Epithelial cell of prostate (primary cell): ENCODE measurements around the gene CORO1C.
"Not testable (repeated sequence)": the region's sequence is repeated elsewhere in the genome, so short reads cannot be mapped to it uniquely, and the experiment has no call there.

Experiments
- DNase-seq: peaks from one replicate; pipeline ENCODE4 v3.0.0-alpha.2; 2011; ENCODE audit warnings: low read depth, low spot score
- H3K27ac ChIP-seq: fragments of 450-650 bp; 2 replicates; pipeline ENCODE4 v1.5.1; 2017; ENCODE audit warnings: mild to moderate bottlenecking

CORO1C gene

DNA sequence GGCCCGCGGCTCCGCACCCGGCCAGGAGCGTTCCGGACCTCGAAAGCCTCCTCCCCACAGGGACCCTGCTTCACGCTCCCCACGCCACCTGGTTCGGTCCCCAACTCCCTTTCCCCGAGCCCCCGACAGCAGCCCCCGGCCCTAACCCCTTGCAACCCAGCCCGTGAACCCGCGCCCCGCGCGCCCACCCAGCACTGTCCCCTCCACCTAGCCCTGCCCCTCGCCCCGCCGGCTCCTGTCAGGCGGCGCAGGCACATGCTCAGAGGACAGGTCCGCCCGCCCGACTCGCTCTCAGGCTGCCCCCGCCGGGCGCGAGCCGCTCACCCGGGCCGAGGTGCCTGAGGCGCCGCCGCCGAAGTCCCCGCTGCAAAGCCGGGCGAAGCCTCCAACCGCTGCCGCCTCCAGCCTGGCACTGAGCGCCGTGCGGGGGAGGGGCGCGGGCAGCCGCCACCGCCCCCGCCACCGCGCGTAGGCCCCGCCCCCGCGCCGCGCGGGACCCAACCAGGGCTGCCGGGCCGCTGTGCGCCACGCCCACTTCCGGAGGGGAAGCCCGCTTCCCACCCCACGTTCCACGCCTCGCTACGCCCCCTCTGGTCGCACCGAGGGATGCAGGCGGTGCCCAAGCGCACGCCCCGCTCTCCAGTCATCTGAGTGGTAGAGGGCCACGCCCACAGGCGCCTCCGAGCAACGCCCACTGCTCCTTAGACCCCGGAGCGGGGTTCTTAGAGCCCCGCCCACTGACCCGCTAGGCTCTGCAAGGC is at the start of gene CORO1C:
CORO1C (minus strand) TSS at position 414 of the 761 bp plus-strand sequence. CDS start 30,200 bp downstream, outside the sequence.
- peak within 1 kb of the TSS; percentile 97 for H3K27ac ChIP-seq
- DNase-seq: no peak

GRCh38 chr12:108779998-108780688 is 48.8 kb upstream of the CORO1C start:
- no peak for DNase-seq

DNA sequence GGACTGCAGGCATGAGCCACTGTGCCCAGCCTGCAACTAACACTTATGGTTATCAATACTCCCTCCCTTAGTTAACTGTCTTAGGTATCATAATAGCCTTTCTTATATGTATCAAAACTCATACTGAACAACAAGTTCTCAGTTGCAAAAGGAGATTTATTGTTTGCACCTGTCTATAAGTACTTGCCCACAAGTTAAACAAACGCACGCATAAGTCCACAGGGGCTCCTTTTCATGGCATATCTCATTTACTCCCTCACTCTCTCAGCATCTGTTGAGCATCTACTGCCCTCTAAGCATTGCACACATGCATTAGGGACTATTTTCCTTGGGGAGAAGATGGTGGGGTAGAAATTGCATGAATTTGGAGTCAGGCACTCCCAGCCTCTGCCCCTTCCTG is 46.7 kb upstream of the CORO1C start:
- H3K27ac ChIP-seq: no peak overlapping the region
- DNase-seq: no peak

More at GRCh38 chr12:108779998-108780688, 48.8 kb upstream of the CORO1C start:
- no peak overlapping the region for H3K27ac ChIP-seq

- no peak for DNase-seq
- no peak overlapping the region for H3K27ac ChIP-seq
Observed at GRCh38 chr12:108777156-108777555, 45.8 kb upstream of the CORO1C start.

DNA sequence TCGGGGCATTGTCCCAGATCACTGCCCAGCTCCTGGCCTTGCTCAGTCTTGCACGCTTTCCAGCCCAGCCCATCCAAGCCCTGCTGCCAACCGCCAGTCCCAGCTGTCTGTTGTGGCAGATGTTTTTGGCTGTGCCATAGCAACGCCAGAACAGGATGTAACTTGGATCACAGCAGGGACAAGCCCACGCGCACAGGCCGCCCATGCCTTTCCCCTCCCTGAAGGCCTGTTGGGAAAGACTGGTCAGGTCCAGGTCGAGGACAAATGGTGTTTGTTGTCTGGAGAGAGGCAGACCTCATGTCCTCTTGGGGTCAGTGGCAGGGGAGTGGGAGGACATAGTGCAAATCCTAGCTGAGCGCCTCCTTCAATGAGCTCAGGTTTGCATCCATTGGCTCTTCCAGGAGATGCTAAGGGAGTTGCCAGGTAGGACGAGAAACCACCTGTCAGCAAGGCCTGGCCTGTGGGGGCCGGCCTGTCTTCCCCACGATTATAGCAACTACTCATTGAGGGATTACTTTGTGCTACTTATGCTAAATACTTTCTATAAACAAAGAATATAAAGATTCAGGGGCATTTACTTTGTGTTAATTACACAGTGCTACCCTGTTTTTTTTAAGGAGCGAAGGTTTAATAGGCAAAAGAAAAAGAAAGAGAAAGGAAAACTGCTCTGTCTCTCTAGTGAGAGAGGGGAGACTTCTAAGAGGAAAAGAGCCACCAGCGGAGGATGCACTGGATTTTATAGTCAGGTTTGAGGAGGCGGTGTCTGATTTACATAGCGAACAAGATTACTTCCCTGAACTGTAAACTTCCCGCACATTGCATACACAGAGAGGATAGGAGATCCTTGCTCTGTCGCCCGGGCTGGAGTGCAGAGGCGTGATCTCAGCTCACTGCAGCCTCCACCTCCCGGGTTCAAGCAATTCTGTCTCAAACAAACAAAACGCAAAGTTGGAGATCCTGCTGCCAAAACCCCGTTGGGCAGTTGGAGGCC is 42.8 kb upstream of the CORO1C start:
- peak; percentile 50 for DNase-seq
- H3K27ac ChIP-seq: no peak overlapping the region

- no peak for DNase-seq
- H3K27ac ChIP-seq: no peak overlapping the region
Observed at GRCh38 chr12:108772891-108773797, 41.8 kb upstream of the CORO1C start.

GRCh38 chr12:108772247-108772646 is 40.9 kb upstream of the CORO1C start:
- DNase-seq: no peak
- H3K27ac ChIP-seq: no peak overlapping the region

DNA sequence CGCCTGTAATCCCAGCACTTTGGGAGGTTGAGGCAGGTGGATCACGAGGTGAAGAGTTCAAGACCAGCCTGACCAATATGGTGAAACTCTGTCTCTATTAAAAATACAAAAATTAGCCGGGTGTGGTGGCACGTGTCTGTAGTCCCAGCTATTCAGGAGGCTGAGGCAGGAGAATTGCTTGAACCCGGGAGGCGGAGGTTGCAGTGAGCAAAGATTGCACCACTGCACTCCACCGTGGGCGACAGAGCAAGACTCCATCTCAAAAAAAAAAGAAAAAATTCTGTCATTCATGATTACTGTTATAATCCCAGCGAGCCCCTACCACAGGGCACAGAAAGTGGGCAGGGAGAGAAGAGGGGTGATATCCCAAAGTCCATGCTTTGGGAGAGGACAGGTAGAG is 40.5 kb upstream of the CORO1C start:
- DNase-seq, H3K27ac ChIP-seq: not testable (repeated sequence)

- no peak overlapping the region for H3K27ac ChIP-seq
- DNase-seq: no peak
Observed at GRCh38 chr12:108770963-108771362, 39.6 kb upstream of the CORO1C start.

GRCh38 chr12:108770269-108770829 is 39.0 kb upstream of the CORO1C start:
- H3K27ac ChIP-seq: no peak overlapping the region
- no peak for DNase-seq

- DNase-seq: no peak
- no peak overlapping the region for H3K27ac ChIP-seq
Observed at GRCh38 chr12:108768591-108769500, 37.5 kb upstream of the CORO1C start.

DNA sequence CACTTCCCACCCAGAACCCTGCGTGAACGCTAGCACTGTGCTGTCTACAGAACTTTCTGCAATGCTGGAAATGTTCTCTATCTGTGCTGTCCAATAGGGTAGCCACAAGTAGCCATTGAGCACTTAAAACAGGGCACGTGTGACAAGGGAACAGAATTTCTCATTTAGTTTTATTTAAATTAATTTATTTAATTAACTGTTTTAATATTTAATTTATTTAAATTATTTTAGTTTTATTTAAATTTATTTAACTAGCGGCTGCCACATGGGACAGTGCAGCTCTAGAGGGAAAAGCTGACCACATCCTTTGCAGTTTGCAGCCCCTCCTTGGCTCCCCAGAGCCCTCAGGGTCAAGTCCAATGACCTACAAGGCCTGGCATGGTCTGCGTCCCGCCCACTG is 35.0 kb upstream of the CORO1C start:
- no peak overlapping the region for H3K27ac ChIP-seq
- DNase-seq: no peak

- DNase-seq: no peak
- no peak overlapping the region for H3K27ac ChIP-seq
Observed at GRCh38 chr12:108765289-108765764, 34.0 kb upstream of the CORO1C start.

DNA sequence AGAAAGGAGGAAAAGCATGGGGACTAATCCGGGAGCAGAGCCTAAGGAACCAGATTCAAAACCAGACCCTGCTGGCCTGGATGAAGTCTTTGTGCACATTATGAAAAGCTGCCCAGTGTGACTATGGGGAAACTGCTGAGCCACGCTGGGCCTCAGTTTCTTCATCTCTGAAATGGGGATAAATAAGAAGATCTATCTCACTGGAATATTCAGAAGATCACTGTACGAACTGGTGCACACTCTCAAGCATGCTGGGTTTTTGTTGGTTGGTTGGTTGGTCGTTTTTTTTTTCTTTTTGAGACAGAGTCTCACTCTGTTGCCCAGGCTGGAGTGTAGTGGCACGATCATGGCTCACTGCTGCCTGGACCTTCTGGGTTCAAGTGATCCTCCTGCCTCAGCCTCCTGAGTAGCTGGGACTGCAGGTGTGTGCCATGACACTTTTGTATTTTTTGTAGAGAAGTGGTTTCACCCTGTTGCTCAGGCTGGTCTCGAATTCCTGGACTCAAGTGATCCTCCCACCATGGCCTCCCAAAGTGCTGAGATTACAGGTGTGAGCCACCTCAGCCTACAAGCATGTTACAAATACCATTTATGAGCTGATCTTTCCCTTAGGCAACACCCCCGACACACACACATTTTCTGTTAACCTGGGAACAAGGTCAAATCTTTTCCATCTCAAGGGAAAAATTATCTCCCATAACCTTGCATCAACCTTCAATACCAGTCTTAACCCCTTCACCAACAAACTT is 33.4 kb upstream of the CORO1C start:
- H3K27ac ChIP-seq: no peak overlapping the region

GRCh38 chr12:108761226-108761625 is 29.9 kb upstream of the CORO1C start:
- no peak overlapping the region for H3K27ac ChIP-seq
- no peak for DNase-seq

More for the DNA sequence above, 33.4 kb upstream of the CORO1C start:
- DNase-seq: no peak

GRCh38 chr12:108759924-108760323 is 28.6 kb upstream of the CORO1C start:
- no peak for DNase-seq

GRCh38 chr12:108757856-108758255 is 26.5 kb upstream of the CORO1C start:
- H3K27ac ChIP-seq: peak overlapping the region; percentile 22
- peak; percentile 46 for DNase-seq

More at GRCh38 chr12:108759924-108760323, 28.6 kb upstream of the CORO1C start:
- H3K27ac ChIP-seq: no peak overlapping the region
